ENCODE measurements around the gene SLC25A53. TPM values are rescaled to one million over a fixed set of nuclear protein-coding genes. Genes with fewer than 3 reads are reported as not detected.
"Not testable (repeated sequence)": the region's sequence is repeated elsewhere in the genome, so short reads cannot be mapped to it uniquely, and the experiment has no call there.

SLC25A53 gene
- total RNA-seq, 1 donor from 2014 or later, result 9.6 TPM

DNA sequence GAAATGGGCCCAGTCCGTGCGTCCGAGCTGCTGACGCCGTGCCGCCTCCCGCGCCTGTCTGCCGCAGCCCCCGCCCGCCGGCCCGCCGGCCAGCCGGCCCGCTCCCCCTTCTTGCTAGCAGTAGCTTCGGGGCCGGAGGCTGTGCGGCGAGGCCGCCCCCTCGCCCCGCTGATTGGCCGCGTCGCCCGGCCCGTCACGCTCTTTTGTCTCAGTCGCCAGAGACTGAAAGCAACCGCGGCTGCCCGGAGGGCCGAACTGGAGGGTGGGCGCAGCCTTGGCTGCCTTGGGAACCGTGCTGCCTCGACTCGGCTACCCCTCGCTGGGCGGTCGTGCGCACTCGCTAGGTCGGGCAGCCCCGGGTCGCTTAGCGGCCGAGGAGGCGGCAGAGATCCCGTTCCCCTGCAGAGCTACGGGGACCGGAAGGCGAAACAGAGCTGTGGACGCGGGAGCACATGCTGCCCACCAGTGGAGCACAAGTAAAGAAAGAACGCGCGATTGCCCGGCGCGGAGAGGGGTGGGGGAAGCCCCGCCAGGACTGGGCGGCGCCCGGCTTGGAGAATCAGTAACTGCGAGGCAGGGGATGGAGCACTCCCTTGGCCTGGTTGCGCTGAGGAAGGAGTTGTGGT lies 44.4 kb downstream of the SLC25A53 start, which contains the start of gene ZCCHC18:
ZCCHC18 (plus strand) TSS at position 198 of the 626 bp plus-strand sequence. CDS start 1,589 bp downstream, outside the sequence.
- ChIA-PET POLR2A (interaction anchor here (0.8 to 2.7 kb wide), 6 partner anchors 10 to 193 kb away, joined by 3 to 21 read pairs (median 7); partner anchors contain the start of gene SLC25A53), CTCF (interaction anchor here (1.0 to 2.5 kb wide), 8 partner anchors 8 to 267 kb away, joined by 3 to 22 read pairs (median 4); partner anchors contain the start of gene SLC25A53)
- Mint-ChIP-seq H3K9me3 (no peaks in the 10 kb centered on the region), H3K36me3 (ENCODE audit: low read depth) (peaks cover 1% of the 10 kb centered on the region), H3K27ac (peak within 1 kb of the TSS; percentile 77), H3K27me3 (no peaks in the 10 kb centered on the region), H3K4me1 (peaks cover 43% of the 10 kb centered on the region), H3K4me3 (peak within 1 kb of the TSS; percentile 90)
- TF ChIP-seq, protein P1, sequence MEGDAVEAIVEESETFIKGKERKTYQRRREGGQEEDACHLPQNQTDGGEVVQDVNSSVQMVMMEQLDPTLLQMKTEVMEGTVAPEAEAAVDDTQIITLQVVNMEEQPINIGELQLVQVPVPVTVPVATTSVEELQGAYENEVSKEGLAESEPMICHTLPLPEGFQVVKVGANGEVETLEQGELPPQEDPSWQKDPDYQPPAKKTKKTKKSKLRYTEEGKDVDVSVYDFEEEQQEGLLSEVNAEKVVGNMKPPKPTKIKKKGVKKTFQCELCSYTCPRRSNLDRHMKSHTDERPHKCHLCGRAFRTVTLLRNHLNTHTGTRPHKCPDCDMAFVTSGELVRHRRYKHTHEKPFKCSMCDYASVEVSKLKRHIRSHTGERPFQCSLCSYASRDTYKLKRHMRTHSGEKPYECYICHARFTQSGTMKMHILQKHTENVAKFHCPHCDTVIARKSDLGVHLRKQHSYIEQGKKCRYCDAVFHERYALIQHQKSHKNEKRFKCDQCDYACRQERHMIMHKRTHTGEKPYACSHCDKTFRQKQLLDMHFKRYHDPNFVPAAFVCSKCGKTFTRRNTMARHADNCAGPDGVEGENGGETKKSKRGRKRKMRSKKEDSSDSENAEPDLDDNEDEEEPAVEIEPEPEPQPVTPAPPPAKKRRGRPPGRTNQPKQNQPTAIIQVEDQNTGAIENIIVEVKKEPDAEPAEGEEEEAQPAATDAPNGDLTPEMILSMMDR (IDR thresholded peaks at IDR 0.05), result no peak
- DNase-seq (peak; percentile 39), ATAC-seq (ENCODE audit: low read depth) (peak; percentile 64)
- intact Hi-C loops (cut with micrococcal nuclease), result loop anchor here (2.0 to 5.0 kb wide), 4 partner anchors 14 to 426 kb away; partner anchors contain the start of genes MORF4L2 and SLC25A53

DNA sequence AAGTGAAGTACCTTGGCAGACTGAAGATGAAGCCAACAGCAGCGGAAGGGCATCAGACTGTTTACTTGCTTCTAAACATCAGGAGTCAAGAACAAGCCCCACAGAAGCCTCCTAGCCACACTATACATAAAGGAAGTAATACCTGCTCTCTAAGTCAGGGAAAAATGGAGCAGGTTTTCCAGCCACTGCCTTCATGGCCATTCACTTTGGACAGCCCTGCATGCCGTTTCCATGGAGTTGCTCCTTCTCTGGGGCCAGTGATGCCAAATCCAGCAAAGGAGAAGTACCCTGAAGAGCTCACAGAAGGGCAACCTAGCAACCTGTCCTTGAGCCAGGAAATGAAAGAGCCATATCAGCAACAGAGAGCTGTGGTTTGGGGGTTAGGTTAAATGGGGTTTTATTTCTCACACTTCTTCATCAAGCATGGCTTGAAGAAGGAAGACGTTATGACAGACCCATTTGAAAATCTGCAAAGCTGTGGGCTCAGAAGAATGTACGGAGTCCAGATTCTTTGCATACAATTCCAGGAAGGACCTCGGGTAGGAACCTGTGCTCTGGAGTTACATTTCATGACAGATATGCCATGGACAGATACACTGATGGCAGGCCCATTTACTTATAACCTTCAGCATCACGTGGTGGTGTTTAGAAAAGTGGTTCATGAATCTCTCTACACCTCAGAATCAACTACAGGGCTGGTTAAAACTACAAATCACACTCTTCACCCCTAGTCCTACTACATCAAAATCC lies 46.1 kb downstream of the SLC25A53 start:
- intact Hi-C loops (cut with micrococcal nuclease), result loop anchor here (5.0 kb wide), 2 partner anchors 47 to 193 kb away; partner anchors contain the start of gene SLC25A53
- H3K4me3 Mint-ChIP-seq; H3K9me3 Mint-ChIP-seq; CTCF ChIA-PET; ATAC-seq (ENCODE audit: low read depth); POLR2A ChIA-PET; H3K27me3 Mint-ChIP-seq; H3K36me3 Mint-ChIP-seq (ENCODE audit: low read depth); DNase-seq: not testable (repeated sequence)
- H3K4me1 Mint-ChIP-seq, result peaks cover 42% of the 10 kb centered on the region
- peak overlapping the region; percentile 46 for H3K27ac Mint-ChIP-seq

DNA sequence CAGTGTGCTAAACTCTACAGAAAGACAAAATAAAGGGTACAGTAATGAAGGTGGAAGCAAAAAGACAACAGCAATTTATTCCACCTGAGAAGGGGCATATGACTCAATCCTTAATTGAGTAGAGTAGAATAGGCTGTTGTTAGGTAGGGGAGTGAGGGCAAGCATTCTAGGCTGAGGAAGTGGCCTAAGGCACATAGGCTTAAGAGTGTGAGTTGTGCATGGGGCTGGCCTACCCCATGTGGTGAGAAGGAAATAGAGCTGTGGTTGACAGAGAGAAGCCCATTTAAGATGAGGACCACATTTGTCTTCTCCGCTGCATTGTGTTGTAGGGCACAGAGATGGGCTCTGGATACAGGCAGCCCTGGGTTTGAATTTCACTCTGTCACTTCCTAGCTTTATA lies 47.9 kb downstream of the SLC25A53 start:
- no peaks in the 10 kb centered on the region for H3K9me3 Mint-ChIP-seq
- ChIA-PET POLR2A (interaction anchor here (1.0 kb wide), 1 partner anchor 14 kb away, joined by 3 read pairs; no protein-coding TSS in a partner anchor), CTCF (no interaction called here)
- TF ChIP-seq, protein P1 (IDR thresholded peaks at IDR 0.05), result no peak
- H3K4me3 Mint-ChIP-seq, result no peak overlapping the region
- H3K27ac Mint-ChIP-seq, result no peak overlapping the region
- intact Hi-C loops (cut with micrococcal nuclease), result no loop called here
- DNase-seq (no peak), ATAC-seq (ENCODE audit: low read depth) (no peak)
- peaks cover 27% of the 10 kb centered on the region for H3K4me1 Mint-ChIP-seq
- H3K27me3 Mint-ChIP-seq, result no peaks in the 10 kb centered on the region
- peaks cover 5% of the 10 kb centered on the region for H3K36me3 Mint-ChIP-seq (ENCODE audit: low read depth)

DNA sequence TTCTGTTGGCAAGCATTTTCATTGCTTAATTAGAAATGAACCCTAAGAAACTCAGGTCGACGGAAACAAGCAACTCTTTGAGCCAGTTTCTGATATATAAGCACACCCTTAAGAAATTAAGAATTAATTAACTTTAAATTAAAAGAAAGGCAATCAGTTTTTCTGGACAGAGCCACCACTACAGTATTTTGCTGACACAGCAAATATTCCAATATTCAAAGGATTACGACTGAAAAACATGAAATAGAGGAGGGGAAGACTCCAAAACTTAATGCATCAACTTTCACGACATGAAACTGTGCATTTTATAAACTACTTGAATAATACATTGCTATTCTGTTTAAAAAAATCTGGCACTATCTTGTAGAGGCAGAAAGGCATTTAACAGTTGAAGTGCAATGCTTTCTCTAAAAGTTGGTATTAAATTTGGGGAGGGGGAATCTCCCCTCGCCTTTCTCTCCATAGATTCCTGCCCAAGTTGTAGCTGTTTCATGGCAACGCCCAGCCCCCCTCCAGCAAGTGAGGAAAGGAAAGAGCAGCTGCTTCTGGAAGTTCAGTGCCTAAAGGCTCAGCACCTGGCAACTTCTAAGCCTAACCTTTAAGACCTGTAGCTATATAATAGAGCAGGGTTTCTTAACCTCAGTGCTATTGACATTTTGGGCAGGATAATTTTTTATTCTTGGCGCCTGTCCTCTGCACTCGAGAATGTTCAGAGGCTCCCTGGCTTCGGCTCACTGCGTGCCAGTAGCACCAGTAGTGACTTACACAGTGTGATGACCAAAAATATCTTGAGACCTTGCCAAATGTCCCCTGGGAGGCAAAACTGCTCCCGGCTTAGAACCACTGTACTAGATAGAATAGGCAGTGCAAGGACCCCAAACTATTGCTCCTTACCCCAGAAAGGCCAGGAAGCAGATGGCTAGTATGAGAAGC lies 51.2 kb downstream of the SLC25A53 start:
- intact Hi-C loops (cut with micrococcal nuclease), result no loop called here
- TF ChIP-seq, protein P1 (IDR thresholded peaks at IDR 0.05), result no peak
- ChIA-PET CTCF (interaction anchor here (1.1 kb wide), 1 partner anchor 8 kb away, joined by 3 read pairs; no protein-coding TSS in a partner anchor), POLR2A (no interaction called here)
- Mint-ChIP-seq H3K27ac (no peak overlapping the region), H3K27me3 (no peaks in the 10 kb centered on the region), H3K4me1 (peaks cover 9% of the 10 kb centered on the region), H3K4me3 (no peak overlapping the region), H3K9me3 (no peaks in the 10 kb centered on the region), H3K36me3 (ENCODE audit: low read depth) (peaks cover 3% of the 10 kb centered on the region)
- ATAC-seq (ENCODE audit: low read depth), result no peak
- DNase-seq, result no peak

DNA sequence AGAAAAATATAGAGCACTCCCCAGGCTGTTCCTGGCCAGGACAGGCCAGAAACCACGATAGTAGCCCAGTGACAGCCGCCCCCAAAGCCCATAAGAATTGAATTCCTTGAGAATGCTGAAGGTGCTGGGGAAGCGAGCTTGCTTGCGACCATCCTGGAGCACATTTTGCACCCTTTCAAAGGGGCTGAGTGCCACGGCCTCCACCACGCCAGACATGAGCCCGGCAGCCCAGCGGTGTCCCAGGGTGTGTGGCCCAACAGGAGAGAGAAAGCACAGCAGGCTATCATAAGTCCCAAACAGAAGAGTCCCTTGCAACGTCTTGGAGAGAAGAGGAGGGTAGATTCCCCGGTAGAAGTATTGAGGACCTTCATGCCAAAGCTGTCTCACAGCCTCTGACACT lies 52.1 kb downstream of the SLC25A53 start:
- TF ChIP-seq, protein P1 (IDR thresholded peaks at IDR 0.05), result no peak
- Mint-ChIP-seq H3K36me3 (ENCODE audit: low read depth) (peaks cover 3% of the 10 kb centered on the region), H3K4me3 (no peak overlapping the region), H3K27ac (no peak overlapping the region), H3K9me3 (no peaks in the 10 kb centered on the region), H3K27me3 (no peaks in the 10 kb centered on the region), H3K4me1 (peaks cover 3% of the 10 kb centered on the region)
- DNase-seq, result no peak
- intact Hi-C loops (cut with micrococcal nuclease), result no loop called here
- no peak for ATAC-seq (ENCODE audit: low read depth)
- CTCF ChIA-PET, result interaction anchor here (1.1 kb wide), 1 partner anchor 9 kb away, joined by 3 read pairs; no protein-coding TSS in a partner anchor
- POLR2A ChIA-PET, result no interaction called here
